ENCODE data around the gene AGPS.
"Not testable (repeated sequence)": the region's sequence is repeated elsewhere in the genome, so short reads cannot be mapped to it uniquely, and the experiment has no call there.

Gene AGPS

DNA sequence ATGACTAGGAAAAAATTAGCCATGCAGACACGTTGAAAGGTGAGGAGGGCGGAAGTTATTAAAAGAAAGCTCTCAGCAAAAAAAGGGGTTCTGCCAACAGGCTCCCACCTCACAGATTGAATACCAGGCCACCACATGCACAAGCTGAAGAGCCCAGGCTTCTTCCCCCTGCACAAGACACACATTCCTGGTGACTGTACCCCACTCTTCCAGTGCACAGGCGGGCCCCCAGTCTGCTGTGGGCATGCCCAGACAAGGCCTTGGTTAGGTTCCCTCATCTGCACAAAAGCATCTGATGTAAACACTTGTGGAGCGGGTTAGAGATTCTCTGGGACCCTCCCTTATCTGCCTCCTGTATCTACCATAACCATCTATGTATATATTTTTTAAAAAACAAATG is 81.7 kb downstream of the AGPS start:
- no peak for DNase-seq (ENCODE audit: low read depth)

- DNase-seq (ENCODE audit: low read depth): no peak
Measured at GRCh38 chr2:177474998-177475397, 82.4 kb downstream of the AGPS start.

DNA sequence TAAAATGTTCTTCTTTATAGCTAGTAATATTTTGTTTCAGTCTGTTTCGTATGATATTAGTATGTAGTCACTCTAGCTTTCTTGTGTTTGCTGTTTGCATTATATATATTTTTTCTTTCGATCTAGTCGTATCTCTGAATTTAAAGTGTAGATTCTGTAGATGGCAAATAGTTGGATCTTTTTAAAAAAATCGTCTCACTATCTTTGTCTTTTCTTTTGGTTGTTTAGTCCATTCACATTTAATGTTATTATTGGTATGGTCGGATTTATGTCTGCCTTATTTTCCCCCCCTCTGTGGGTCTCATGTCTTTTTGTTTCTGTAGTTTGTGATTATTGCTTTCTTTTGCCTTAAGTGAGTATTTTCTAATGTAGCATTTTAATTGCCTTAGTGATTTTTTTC is 84.3 kb downstream of the AGPS start:
- no peak for DNase-seq (ENCODE audit: low read depth)

DNA sequence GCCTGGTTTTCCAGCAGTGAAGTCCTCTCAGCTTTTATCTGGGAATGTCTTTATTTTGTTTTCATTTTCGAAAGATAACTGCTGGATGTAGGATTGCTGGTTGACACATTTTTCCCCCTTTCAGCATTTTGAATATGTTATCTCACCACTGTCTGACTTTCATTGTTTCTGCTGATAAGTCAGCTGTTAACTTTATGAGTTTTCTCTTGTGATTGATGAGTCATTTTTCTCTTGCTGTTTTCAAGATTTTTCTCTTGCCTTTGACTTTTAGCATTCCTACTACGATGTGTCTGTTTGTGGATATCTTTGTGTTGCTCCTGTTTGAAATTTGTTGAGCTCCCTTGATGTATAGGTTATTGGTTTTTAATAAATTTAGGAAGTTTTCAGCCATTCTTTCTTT is 85.5 kb downstream of the AGPS start:
- DNase-seq (ENCODE audit: low read depth): no peak

DNA sequence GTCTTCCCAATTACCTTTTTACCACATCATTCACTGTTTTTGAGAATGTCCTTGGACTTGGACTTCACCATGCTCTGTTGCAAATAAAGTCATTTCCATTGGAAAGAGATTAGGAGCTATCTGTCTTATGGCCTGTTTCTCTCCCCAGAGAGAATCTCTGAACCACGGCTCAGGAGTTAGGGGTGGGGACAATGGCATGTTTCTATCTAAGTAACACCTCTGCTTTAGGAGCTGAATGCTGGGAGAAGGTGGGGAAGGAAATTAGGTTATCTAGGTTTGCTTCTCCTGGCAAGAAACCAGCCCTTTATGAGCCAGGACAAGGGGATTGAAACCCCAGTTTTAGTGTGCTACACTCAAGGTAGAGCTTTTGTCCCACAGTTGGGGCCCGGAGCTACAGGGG is 86.3 kb downstream of the AGPS start:
- DNase-seq (ENCODE audit: low read depth): no peak

- no peak for DNase-seq (ENCODE audit: low read depth)
Measured at GRCh38 chr2:177482195-177482594, 89.6 kb downstream of the AGPS start.

DNA sequence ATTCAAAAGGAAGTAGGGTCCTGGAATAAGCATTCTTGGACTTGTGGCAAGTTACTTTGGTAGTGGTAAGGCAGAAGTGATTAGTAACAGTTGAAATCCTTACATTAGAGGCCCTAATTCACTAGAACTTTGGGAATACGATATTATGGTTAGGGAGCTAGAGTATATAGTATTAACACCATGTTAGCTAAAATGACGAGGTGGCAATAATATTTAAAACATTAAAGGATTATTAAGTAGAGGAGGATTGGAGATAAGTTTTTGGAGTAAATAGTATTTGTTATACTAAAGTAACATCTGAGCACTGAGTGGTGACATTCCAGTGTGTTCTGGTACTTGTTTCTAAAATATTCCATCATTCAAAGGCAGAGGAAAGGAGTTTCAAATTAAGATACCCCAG is 91.0 kb downstream of the AGPS start:
- DNase-seq (ENCODE audit: low read depth): no peak

DNA sequence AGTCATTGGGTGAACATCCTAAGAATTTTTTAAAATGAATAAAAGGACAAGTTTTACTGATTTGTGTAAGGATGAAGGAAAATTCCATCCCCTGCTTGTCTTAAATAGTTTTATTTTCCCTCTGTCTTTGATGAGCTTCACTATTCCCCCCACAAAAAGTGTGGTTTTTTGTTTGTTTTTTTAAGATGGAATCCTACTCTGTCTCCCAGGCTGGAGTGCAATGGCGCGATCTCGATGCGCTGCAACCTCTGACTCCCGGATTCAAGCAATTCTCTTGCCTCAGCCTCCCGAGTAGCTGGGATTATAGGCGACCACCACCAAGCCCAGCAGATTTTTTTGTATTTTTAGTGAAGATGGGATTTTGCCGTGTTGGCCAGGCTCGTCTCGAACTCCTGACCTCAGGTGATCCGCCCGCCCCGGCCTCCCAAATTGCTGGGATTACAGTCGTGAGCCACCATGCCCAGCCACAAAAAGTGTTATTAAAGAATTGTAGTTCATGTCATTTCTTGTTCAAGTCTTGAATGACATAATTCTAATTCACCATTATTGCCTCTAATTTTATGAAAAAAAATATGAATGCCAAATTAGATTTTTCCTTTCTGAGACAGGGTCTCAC is 91.7 kb downstream of the AGPS start:
- no peak for DNase-seq (ENCODE audit: low read depth)

- not testable (repeated sequence) for DNase-seq (ENCODE audit: low read depth)
Measured at GRCh38 chr2:177485657-177486056, 93.1 kb downstream of the AGPS start.

- DNase-seq (ENCODE audit: low read depth): no peak
Measured at GRCh38 chr2:177489719-177490301, 97.2 kb downstream of the AGPS start.

DNA sequence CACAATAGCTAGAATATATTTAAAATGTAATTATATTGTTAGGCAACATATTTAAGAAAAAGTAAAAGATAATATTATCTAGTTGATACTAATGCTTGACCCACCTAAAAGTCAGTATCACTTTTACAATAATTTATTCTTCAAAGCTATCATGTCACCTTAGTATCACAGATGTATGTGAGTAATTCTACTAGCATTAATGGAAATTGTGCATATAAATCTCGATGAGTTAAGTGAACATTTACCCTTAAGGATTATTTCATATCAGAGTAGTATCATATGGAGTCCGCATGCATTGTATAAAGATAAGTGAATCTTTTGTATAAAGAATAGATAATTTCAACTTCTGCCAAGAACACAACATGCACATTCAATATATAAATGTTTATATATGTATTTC is 103.4 kb downstream of the AGPS start:
- DNase-seq (ENCODE audit: low read depth): no peak

- DNase-seq (ENCODE audit: low read depth): no peak
Measured at GRCh38 chr2:177496921-177497320, 104.3 kb downstream of the AGPS start.

- no peak for DNase-seq (ENCODE audit: low read depth)
Measured at GRCh38 chr2:177501186-177501585, 108.6 kb downstream of the AGPS start.

GRCh38 chr2:177506505-177506904 is 113.9 kb downstream of the AGPS start:
- DNase-seq (ENCODE audit: low read depth): no peak

- DNase-seq (ENCODE audit: low read depth): no peak
Measured at GRCh38 chr2:177506998-177507397, 114.4 kb downstream of the AGPS start.

DNA sequence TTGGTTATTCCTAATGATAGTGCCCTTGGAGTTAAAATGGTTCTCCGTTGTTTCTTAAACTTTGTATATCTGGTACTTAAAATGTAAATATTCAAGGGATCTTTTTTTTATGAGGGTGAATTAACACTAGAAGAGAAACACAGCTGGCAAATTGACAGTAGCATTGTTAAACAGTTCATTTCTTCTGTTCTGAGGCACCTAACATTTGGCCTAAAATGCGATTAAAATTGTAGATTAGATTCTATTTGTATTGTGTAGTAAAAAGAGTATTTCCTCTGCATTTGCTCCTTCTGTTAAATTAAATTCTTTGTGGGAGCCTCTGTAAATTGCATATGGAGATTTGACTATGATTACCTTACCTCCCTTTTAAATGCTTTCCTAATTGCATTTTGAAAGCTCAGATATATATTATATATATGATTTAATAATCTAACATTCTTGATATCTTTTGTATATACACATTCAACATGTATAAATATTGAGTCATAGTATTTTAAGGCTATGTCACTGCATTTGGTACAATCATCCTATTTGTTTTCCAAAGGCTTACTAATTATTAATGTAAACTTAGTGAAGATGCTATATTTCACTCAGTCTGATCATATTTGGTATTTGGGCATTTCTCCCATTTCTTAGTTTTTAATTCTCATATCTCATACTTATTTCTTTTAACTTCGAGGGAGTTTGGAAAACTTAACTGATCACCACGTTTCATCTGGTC is 124.4 kb downstream of the AGPS start:
- DNase-seq (ENCODE audit: low read depth): no peak

DNA sequence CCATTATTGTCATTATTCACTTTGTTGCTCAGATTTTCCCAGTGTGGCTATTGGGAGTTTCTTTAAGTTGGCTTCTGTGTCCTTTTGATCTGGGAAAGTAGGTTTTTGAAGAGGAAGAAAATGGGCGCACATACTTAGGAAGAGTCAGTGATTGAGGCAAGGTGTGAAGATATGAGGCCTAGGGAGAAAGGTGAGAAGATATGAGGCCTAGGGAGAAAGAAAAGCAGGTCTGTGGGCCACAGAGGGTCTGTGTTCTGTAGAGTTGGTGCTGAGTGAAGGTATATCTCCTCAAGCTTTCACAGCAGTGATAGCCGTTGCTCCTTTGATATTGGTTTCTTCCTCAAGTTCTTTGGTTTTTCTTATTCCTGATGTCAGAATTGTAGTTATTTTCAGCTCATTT is 126.2 kb downstream of the AGPS start:
- DNase-seq (ENCODE audit: low read depth): no peak

GRCh38 chr2:177519534-177520115 is 127.1 kb downstream of the AGPS start:
- no peak for DNase-seq (ENCODE audit: low read depth)

DNA sequence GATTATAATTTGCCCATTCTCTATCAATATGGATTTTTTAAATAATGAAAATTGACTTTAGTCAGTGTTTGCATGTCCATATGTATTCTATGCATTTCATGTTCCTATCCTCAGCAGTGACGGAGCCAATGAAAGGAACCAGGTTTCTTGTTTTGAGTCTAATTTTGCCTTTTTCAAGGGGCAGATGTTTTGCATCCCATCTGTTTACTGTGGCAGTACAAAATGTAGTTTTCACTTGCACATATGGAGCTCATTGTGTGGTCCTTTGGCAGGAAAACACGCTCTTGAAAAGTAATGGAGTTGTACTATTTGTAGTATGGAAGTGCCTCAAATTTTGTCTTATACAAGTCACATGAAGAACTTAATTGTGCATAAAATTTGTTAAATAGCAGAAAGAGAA is 127.8 kb downstream of the AGPS start:
- no peak for DNase-seq (ENCODE audit: low read depth)

DNA sequence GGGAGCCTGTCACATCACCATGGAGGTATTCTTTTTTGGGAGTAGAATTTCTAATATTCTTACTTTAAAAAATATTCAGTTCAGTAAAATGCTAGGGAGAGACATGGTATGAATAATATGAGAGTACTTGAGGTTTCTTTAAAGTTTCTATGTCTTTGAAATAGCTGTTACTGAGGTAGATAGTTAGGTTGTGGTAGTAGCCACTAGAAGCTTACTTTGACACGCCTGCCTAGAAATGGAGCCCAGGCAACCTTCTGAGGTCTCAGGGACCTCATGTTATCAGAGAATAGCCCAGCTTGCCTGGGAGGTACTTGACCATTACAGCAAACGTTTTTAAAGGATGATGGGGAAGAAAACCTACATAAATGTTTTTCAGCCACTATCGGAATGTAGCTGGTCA is 131.2 kb downstream of the AGPS start:
- no peak for DNase-seq (ENCODE audit: low read depth)

- DNase-seq (ENCODE audit: low read depth): no peak
Measured at GRCh38 chr2:177525351-177525924, 132.9 kb downstream of the AGPS start.

DNA sequence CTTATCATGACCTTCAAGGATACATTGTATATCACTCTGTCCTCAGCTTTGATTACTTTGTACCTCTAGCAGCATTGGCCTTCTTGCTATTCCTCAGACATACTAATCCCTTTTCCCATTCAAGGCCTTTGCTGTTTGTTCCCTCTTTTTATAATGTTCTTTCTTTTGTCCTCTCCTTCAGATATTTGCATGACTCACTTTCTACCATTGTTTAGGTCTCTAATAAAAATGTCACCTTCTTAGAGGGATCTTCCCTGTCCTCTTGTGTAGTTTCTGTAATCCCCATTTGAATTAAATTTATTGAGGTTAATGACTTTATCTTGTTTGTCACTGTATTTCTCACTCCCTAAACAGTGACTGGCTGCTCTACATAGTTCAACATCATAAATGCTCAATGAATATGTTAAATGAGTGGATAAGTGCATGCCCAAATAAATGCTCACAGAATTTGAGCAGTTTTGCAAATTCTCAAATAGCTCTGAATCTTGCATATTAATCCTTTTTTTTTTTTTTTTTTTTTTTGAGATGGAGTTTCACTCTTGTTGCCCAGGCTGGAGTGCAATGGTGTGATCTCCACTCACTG is 135.9 kb downstream of the AGPS start:
- no peak for DNase-seq (ENCODE audit: low read depth)

GRCh38 chr2:177529166-177529565 is 136.6 kb downstream of the AGPS start:
- DNase-seq (ENCODE audit: low read depth): no peak
